ENCODE results near the gene SOBP. TPM values are rescaled to one million over a fixed set of nuclear protein-coding genes. Genes with fewer than 3 reads are reported as not detected.

SOBP gene
- total RNA-seq, 4 donors from 2014 or later: 2.6 to 21.2 (median 8.7) TPM

DNA sequence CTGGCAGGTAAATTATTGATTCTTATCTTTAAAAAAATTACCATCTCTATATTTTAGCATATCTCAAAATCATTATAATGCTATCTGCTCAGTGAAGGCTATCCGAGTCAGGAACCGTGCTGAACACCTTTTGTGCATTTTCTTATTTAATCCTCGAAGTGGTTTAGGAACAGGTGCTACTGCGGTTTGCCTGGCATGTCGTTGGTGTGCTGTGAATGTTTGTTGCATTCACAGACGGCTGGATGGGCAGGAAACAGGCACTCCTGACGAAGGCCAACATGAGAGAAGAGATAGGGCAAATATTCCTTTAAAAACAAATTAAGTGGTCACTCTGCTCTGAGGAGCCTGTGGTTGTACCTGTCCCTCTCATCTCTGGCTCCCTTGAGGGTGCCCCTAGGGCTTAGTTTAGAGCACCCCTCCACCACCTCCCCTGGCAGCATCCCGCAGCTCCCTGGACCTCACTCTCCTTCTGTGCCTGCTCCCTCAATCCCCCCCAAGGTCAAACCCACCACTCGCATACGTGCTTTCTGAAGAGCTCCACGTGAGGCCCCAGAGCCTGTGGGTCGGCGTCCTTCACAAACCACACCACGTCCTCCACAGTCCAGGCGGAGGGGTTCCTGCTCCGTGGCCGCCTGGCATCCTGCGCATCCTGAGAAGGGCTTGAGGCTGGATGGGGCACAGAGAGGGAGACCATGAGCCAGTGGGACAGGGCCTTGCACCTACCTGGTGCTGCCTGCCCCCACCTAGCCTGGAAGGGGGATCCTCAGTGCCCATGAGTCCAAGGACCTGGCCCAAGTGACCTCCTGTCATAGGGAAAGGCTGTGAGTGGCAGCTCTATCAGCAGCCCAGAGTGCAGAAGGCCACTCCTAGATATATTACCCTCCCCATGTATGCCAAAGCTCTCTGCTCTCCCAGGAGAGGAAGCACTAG lies 217.7 kb downstream of the SOBP start:
- Histone ChIP-seq H3K36me3 (no peaks in the 10 kb centered on the region), H3K4me3 (no peak overlapping the region), H3K4me1 (no peaks in the 10 kb centered on the region), H3K27me3 (no peaks in the 10 kb centered on the region), H3K27ac (no peak overlapping the region), H3K9me3 (no peaks in the 10 kb centered on the region)
- no peak for TF ChIP-seq POLR2A (IDR thresholded peaks at IDR 0.05)
- TF ChIP-seq CTCF (IDR thresholded peaks at IDR 0.05): no peak
- no peak for DNase-seq
- intact Hi-C loops (cut with DNase I; ENCODE audit: low total_unique reads): no loop called here

GRCh38 chr6:107708435-107708834 lies 218.5 kb downstream of the SOBP start:
- H3K4me3 ChIP-seq: no peak overlapping the region
- H3K9me3 ChIP-seq: no peaks in the 10 kb centered on the region
- no peak for DNase-seq
- intact Hi-C loops (cut with DNase I; ENCODE audit: low total_unique reads): no loop called here
- no peaks in the 10 kb centered on the region for H3K27me3 ChIP-seq
- no peaks in the 10 kb centered on the region for H3K36me3 ChIP-seq
- no peak overlapping the region for H3K27ac ChIP-seq
- no peak for TF ChIP-seq CTCF (IDR thresholded peaks at IDR 0.05)
- no peak for TF ChIP-seq POLR2A (IDR thresholded peaks at IDR 0.05)
- H3K4me1 ChIP-seq: no peaks in the 10 kb centered on the region

DNA sequence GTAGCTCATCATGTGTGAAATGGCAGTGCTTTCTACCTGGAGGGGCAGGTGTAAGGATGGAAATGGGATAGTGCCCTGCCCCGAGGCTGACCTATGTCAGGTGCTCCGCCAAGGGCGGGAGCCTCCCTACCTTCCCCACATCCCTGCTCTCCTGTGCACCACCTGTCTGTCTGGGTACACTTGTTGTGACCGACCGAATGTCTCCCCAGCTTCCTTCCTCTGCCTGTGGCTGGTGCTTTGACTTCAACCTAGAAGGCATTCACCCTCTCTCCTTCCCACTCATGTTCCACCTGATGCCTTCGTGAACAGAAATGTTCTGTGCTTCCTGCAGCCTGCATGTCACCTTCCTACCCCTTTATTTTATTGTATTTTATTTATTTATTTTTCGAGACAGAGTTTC lies 219.4 kb downstream of the SOBP start:
- H3K27me3 ChIP-seq: no peaks in the 10 kb centered on the region
- TF ChIP-seq CTCF (IDR thresholded peaks at IDR 0.05): no peak
- TF ChIP-seq POLR2A (IDR thresholded peaks at IDR 0.05): no peak
- no peaks in the 10 kb centered on the region for H3K4me1 ChIP-seq
- intact Hi-C loops (cut with DNase I; ENCODE audit: low total_unique reads): no loop called here
- no peak overlapping the region for H3K27ac ChIP-seq
- H3K36me3 ChIP-seq: no peaks in the 10 kb centered on the region
- no peaks in the 10 kb centered on the region for H3K9me3 ChIP-seq
- no peak for DNase-seq
- H3K4me3 ChIP-seq: no peak overlapping the region

Other genes with a start within 250 kb of the SOBP start
- 10 to 100 TPM in 2 of 4 donors, 1 to 10 TPM in 2; 2.3 to 16.9 (median 10.7) TPM for gene PDSS2, start 30.6 kb upstream of the SOBP start, total RNA-seq